OCI-LY3 (cell line): ENCODE results near the gene MTHFD2L.
"Not testable (repeated sequence)": the region's sequence is repeated elsewhere in the genome, so short reads cannot be mapped to it uniquely, and the experiment has no call there.

Experiments used
- H2AFZ ChIP-seq: fragments of 200-600, 300-600 bp; shearing (Covaris generic); 2 replicates; pipeline ENCODE4 v1.6.0; 2014; ENCODE audit warnings: antibody characterized with exemption, low read depth, low read length
- H3K27ac ChIP-seq: fragments of 200-600, 300-600 bp; sonication (generic); 2 replicates; pipeline ENCODE4 v1.5.1; 2014; ENCODE audit warnings: mild to moderate bottlenecking, low read length, moderate library complexity, mixed read lengths
- H3K27me3 ChIP-seq: fragments of 200-600, 300-600 bp; sonication (generic); 2 replicates; pipeline ENCODE4 v1.6.1; 2014; ENCODE audit warnings: low read depth, low read length, mixed read lengths
- H3K36me3 ChIP-seq: fragments of 200-600, 300-600 bp; sonication (generic); replicated peaks from 2 replicates; pipeline ENCODE3; 2014; ENCODE audit warnings: low read depth, low read length, mixed read lengths
- H3K4me1 ChIP-seq: fragments of 300-600, 200-600 bp; sonication (generic); 2 replicates; pipeline ENCODE4 v1.6.1; 2014; ENCODE audit warnings: low read length, mixed read lengths
- H3K4me2 ChIP-seq: fragments of 200-600, 300-600 bp; sonication (generic); 2 replicates; pipeline ENCODE4 v1.6.1; 2014; ENCODE audit warnings: low read length, mixed read lengths
- H3K4me3 ChIP-seq: fragments of 300-600, 200-600 bp; sonication (generic); 2 replicates; pipeline ENCODE4 v1.5.1; 2014; ENCODE audit warnings: antibody characterized with exemption, mild to moderate bottlenecking, low read length, moderate library complexity
- H3K79me2 ChIP-seq: fragments of 300-600, 200-600 bp; shearing (Covaris generic); 2 replicates; pipeline ENCODE4 v1.6.1; 2014; ENCODE audit warnings: mild to moderate bottlenecking, low read length, mixed read lengths
- H3K9ac ChIP-seq: fragments of 300-600, 200-600 bp; shearing (Covaris generic); 2 replicates; pipeline ENCODE4 v1.6.0; 2014; ENCODE audit warnings: mild to moderate bottlenecking, low read length, moderate library complexity
- H3K9me3 ChIP-seq: fragments of 200-600, 300-600 bp; shearing (Covaris generic); 2 replicates; pipeline ENCODE4 v1.6.1; 2014; ENCODE audit warnings: low read length, mixed read lengths; ENCODE audit not compliant: insufficient read depth
- H4K20me1 ChIP-seq: fragments of 200-600, 300-600 bp; sonication (generic); 2 replicates; pipeline ENCODE4 v1.6.1; 2016; ENCODE audit warnings: low read length, mixed read lengths; ENCODE audit not compliant: insufficient read depth
- CTCF ChIP-seq: fragments of 200-600, 300-600 bp; sonication (generic); IDR thresholded peaks from 2 replicates; pipeline ENCODE4 v1.5.1; 2014; ENCODE audit warnings: antibody characterized with exemption, low read length, low read depth
- EZH2phosphoT487 ChIP-seq: fragments of 200-600 bp; shearing (Covaris generic); IDR thresholded peaks from 2 replicates; pipeline ENCODE4 v1.6.1; 2018; ENCODE audit warnings: antibody characterized with exemption, mixed run types, low read depth

Gene MTHFD2L

GRCh38 chr4:74339501-74339900 is 181.6 kb downstream of the MTHFD2L start:
- no peaks in the 10 kb centered on the region; the same call in 1 of the 2 replicates for H3K27me3 ChIP-seq
- H3K36me3 ChIP-seq = no peaks in the 10 kb centered on the region
- H3K27ac ChIP-seq = no peak overlapping the region
- H3K4me3 ChIP-seq = no peak overlapping the region
- H2AFZ ChIP-seq = no peak overlapping the region
- H3K9ac ChIP-seq = no peak overlapping the region
- H4K20me1 ChIP-seq = no peaks in the 10 kb centered on the region
- 0 out of 2 replicates have a peak, but pooled peaks cover 5% of the 10 kb centered on the region for H3K9me3 ChIP-seq
- TF ChIP-seq EZH2phosphoT487 (no peak), CTCF (no peak)
- H3K4me2 ChIP-seq = no peak overlapping the region
- no peaks in the 10 kb centered on the region for H3K79me2 ChIP-seq
- H3K4me1 ChIP-seq = peaks cover 20% of the 10 kb centered on the region

- H3K4me1 ChIP-seq = peaks cover 14% of the 10 kb centered on the region
- H3K79me2 ChIP-seq, H3K4me2 ChIP-seq, H3K27me3 ChIP-seq, H3K9ac ChIP-seq, H2AFZ ChIP-seq, H3K4me3 ChIP-seq, H3K36me3 ChIP-seq, H4K20me1 ChIP-seq, H3K27ac ChIP-seq, H3K9me3 ChIP-seq: not testable (repeated sequence)
Measured at GRCh38 chr4:74340421-74340820, 182.5 kb downstream of the MTHFD2L start.

- TF ChIP-seq EZH2phosphoT487 (no peak), CTCF (no peak)
- no peak overlapping the region for H2AFZ ChIP-seq
- no peaks in the 10 kb centered on the region for H4K20me1 ChIP-seq
- no peak overlapping the region for H3K9ac ChIP-seq
- H3K27me3 ChIP-seq = no peaks in the 10 kb centered on the region; the same call in 1 of the 2 replicates
- no peaks in the 10 kb centered on the region for H3K79me2 ChIP-seq
- H3K36me3 ChIP-seq = no peaks in the 10 kb centered on the region
- H3K9me3 ChIP-seq = 0 out of 2 replicates have a peak, but pooled peaks cover 5% of the 10 kb centered on the region
- no peak overlapping the region for H3K27ac ChIP-seq
- H3K4me1 ChIP-seq = peaks cover 6% of the 10 kb centered on the region; the same call in 1 of the 2 replicates
- H3K4me2 ChIP-seq = no peak overlapping the region
- no peak overlapping the region for H3K4me3 ChIP-seq
Measured at GRCh38 chr4:74344031-74344430, 186.1 kb downstream of the MTHFD2L start.
